MV-4-11 (cell line): ENCODE data around the gene CXorf66.
"Not testable (repeated sequence)": the region's sequence is repeated elsewhere in the genome, so short reads cannot be mapped to it uniquely, and the experiment has no call there.

Experiments
- DNase-seq: peaks from one replicate; lab custom pipeline; 2025; lab: John Stamatoyannopoulos, UW

CXorf66 gene, protein sequence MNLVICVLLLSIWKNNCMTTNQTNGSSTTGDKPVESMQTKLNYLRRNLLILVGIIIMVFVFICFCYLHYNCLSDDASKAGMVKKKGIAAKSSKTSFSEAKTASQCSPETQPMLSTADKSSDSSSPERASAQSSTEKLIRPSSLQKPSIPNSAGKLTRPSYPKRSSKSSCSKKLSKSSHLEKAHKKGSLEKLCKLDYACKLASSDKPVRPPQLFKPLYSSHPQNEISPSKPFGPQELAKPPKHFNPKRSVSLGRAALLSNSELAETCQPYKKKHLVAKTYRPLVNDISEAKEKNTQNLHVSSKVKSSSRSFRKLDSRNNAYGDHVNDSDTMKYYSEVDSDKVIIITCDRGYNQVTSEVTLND

DNA sequence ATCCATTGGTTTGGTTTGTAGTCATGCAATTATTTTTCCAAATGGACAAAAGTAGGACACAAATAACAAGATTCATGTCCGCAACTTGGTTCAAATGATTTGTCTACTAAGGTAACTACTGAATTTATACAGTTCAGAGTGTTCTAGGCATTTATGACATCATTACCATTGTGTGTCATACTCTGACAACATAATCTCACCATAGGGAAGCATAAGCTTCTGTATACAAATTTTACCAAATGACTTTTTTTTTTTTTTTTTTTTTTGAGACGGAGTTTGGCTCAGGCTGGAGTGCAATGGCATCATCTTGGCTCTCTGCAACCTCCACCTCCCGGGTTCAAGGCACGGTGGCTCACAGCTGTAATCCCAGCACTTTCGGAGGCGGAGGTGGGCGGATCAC, at the start of gene CXorf66:
Gene CXorf66, minus strand, starts transcription at position 101 of the 400 bp plus-strand sequence. Its CDS starts 25 bp downstream, at position 76.
- no peak for DNase-seq

DNA sequence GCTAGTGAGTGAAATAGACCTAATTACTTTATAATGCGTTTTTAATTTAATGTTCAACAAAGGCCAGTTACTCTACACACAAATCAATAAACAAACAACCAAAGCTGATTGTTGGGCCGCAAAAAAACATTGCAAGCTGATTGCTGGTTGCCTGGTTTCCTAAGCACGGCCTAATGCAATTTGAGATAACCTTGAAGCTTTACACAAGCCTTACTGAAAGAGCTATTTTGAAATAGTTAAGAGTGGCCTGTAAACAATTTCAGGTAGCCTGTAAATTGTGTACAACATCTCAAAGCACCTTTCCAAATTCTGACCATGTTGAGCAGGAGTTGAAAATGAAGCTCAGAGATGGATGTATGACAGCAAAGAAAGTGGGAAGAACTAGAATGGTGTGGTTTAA, 17.5 kb upstream of the CXorf66 start:
- no peak for DNase-seq

DNA sequence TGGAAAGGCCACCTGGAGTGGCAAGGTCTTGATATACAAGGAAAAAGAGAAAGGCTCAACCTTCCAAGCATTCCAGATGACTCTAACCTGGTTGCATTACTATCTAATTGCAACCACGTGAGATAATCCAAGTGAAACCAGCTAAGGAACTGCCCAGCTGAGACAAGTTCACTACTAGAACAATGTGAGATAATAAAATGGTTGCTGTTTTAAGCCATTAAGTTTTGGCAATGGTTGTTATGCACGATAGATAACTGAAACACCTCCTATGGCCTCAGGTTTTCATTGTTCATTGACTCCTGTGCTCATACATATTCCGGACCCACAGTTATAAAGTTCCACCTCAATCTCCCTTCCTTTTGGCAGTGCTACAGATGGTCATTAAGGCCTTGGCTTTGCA, 9.2 kb upstream of the CXorf66 start:
- no peak for DNase-seq

DNA sequence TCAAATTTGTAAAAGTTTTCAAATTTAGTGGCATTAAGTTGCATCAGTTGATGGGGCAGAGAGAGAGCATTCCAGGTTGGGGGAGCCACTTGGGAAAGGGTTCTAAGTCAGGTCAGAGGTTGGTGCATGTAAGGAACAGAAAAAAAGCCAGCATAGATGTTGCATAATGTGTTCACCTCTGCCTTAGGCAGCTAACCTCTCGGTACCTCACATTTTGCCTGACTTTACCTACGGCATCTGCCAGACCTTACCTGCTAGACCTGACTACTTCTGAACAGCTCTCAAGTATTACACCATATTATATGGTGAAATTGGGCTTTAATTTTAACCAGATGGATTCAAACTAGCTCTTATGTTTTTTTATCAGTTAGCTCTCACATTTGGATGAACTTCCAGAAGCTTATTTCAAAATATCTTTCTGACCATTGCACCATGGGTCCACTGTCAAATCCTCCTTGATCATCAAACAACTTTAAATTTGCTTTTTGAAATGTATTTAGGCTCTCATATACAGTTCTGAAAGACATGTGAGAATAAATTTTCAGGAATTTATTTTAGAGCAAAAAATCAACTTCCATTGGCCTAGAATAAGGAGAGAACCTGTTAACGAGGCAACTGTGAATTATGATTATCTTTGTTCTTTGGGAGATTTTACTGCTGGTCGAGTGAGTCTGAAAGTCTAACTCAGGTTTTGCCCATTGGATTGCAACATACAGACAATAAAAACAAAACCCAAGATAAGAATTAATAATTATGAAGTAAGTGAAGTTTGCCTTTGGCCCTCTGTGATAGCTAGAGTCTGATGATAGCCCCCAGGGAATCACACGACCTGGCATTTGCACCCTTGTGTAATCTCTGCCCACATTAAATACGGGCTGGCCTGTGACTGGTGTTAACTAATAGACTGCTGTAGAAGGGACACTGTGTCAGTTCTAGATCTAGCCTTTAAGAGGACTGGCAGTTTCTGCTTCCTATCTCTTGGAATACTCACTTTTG, 7.6 kb upstream of the CXorf66 start:
- no peak for DNase-seq

DNA sequence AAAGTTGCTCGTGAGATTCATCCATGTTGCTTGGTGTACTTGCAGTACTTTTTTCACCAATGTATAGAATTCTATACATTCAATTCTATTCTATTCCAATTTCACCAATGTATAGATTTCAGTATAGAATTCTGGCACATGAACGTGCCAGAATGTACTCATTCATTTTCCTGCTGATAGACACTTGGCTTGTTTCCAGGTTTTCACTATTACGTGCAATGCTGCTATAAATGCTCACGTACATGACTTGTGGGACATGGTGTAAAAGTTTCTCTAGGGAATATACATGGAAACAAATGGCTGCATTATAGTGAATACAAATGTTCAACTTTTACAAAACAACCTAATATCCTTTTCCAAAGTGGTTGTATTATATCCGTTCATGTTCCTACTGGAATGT, 6.8 kb upstream of the CXorf66 start:
- no peak for DNase-seq

DNA sequence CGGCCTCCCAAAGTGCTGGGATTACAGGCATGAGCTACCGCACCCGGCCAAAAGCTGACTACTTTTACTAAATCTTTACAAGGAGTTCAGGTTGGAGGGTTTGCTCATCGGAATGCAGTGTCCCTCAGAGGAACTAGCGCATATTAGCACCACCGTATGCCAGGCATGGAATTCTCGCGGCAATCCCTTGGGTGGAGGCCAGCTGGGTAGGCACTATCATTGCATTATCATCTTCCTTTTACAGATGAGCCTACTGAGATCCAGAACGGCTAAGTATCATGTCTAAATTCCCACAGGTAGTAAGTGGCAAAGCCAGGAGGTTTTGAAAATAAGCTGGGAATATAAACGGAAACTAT, 6.1 kb upstream of the CXorf66 start:
- DNase-seq: no peak

DNA sequence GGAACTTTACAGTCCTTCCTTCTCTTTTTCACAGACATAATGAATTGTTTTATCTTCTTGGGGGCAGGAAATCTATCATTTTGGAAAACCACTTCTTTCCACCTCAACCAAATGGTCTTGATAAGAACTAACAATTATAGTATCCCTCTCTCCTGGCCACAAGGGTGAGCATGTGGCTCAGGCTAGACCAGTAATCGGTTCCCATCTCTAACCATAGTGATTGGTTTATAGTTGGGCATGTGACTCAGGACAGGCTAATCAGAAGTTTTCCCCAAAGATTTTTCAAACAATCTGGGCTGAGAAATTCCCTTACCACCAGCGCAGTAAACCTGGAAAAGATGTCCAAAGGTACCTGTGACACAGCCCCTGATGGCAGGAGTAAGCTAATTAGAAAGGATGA, 4.0 kb upstream of the CXorf66 start:
- no peak for DNase-seq

DNA sequence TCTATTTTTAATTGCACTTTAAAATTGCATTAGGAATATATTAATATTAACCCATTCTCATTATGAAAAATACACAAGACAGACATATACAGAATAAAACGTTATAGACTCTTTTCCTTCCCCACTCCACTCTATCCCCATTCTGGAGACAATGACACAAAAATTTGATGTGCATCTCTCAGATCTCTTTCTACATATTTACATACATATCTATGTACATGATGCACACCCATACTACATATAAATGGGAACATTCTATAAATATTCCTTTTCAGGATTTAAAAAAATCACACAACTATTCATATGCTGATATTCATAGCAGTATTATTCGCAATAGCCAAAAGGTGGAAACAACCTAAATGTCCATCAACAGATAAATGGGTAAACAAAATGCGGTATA, 2.4 kb upstream of the CXorf66 start:
- DNase-seq: no peak

DNA sequence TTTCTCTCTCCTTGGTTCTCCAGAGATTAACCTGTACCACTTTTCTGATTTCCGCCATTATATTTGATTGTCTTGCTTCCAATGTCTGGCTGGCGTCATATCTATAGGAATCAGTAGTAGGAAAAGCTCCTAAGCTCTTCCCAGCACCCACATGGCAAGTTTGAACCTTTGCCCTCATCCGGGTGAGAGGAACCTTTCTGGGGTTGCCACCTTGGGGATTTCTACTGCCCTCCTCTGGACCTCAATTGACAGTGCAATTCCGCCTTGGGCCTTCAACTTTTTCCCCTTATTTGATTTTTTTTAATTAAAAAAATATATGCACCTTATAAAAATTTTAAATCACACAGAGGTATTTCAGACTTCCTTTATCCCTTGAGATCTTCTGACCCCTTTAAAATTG, 2.0 kb upstream of the CXorf66 start:
- no peak for DNase-seq

DNA sequence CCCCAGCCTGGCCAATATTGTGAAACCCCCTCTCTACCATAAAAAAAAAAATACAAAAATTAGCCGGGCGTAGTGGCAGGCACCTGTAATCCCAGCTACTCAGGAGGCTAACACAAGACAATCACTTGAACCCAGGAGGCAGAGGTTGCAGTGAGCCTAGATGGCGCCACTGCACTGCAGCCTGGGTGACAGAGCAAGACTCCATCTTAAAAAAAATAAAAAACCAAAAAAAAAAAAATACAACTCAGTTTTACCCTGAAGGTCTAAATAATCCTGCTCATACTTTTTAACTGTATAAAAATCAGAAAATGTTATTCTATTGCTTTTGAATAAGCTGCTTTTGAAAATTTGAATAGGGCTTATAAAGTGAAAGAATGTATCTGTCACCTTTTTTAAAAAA, 838 bp upstream of the CXorf66 start:
- not testable (repeated sequence) for DNase-seq

DNA sequence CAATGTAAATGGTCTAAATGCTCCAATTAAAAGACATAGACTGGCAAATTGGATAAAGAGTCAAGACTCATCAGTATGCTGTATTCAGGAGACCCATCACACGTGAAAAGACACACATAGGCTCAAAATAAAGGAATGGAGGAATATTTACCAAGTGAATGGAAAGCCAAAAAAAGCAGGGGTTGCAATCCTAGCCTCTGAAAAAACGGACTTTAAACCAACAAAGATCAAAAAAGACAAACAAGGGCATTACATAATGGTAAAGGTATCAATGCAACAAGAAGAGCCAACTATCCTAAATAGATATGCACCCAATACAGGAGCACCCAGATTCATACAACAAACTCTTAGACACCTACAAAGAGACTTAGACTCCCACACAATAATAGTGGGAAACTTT, 4.2 kb downstream of the CXorf66 start:
- not testable (repeated sequence) for DNase-seq

DNA sequence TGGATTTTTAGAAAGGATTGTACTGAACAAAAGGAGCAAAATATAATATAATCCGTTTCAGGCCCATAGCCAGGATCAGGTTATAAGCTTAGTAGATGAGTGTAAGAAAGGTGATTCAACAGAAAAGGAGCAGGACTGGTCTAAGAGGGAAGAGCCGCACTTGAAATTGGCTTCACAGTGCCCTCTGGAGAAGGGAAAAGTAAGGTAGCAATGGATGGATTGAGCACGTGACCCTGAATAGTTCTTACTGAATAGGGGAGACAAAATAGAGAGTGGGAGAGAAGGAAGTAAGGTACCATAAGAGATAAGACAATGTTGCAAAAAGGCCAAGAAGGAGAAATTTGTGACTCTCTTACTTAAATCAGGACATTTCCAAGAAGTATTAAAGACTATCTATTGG, 15.6 kb downstream of the CXorf66 start:
- DNase-seq: no peak

DNA sequence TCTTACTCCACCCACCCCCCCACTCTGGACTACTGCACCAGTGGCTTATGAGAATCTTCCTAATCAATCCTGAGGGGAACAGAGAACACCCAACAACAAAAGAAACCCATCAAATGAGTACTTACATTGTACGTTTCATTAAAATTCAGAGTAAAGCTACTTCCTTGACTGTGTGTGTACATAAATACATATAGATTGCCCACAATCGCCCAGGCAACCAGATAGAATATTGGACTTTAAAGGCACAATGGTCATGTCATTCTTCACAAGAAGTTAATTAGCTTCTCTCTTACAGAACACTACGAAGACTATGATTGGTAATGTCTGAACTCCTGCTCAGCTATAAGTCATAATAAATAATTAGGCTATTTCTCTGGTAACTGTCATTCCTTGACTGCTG, 20.2 kb downstream of the CXorf66 start:
- no peak for DNase-seq

DNA sequence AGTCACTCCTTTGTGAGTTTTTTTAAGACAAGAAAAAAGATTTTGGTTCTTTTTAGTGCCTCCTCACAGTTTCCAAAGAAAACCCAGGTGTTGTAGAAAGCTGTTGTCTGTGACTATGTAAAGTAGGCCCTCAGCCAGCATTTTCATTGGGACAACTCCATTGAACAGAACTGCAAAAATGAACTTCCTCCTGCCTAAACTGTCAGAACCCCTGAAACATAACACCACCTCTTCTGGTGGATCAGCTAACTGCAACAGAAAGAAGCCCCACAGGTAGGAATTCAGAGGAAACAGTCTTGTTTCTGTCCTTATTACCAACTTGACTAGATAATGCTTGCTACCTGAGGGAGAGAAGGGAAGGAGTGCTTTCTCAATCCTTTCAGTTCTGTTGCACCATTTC, 29.1 kb downstream of the CXorf66 start:
- no peak for DNase-seq

DNA sequence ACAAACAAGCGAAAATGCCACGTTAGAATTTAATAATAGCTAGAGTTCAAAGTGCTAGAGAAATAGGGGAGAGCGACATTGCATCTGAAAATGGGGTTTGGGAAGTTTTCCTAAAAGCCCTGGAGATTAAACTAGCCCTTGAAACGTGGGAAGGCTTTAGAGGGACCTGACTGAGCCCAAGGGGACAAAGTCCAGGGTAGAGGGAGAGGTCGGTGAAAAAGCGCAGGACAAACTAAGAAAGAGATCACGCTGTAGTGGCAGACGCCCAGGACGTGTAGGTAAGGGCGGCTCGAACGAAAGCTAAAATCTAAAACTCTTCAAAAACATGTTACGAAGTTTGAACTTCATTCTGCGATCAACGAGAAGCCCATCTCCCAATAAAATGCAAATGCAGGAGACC, 31.4 kb downstream of the CXorf66 start:
- no peak for DNase-seq

DNA sequence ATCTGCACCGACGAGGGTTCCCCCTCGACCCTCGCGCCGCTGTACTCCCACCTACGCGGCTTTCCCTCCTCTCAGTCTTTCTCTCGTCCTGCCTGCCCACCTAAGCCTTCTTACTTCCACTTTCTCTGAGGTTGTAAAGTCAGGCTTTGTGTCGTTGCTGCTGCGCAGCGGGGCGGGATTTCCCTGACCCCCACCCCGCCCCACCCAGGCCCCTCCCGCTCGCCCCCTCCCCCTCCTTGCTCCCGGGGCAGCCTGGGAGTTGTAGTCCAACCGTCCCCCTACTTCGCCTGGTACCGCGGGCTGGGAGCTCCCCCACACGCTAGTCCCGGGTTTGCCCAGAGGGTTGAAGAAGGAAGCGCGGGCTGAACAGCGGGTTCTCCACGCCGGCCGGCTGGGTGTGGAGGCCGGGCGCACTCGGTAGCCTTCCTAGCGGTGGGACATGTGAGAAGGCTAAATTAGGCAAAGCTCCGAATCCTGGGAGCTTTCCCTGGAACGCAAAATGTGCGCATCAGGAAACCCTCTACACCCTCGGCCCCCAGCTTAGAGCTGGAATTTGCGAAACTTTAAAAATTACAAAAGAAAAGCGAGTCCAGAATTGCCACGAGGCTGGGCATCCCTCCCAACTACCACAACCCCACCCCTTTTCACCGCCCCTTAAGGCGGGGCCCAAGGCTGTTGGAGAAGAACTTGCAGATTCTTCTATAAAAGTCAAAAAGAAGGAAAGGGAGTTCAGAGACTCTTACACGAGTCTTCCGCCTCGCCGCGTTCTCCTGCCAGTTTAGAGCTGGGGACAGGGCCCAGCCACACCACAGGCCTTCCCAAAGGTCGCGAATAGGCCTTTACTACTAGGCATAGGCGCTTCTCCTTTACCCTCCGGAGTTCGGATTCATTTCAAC, 32.2 kb downstream of the CXorf66 start, which contains the start of gene ATP11C:
Gene ATP11C, minus strand, starts transcription at position 153 of the 896 bp plus-strand sequence. CDS start 1,011 bp downstream, outside the sequence.
- peak; percentile 78 for DNase-seq

DNA sequence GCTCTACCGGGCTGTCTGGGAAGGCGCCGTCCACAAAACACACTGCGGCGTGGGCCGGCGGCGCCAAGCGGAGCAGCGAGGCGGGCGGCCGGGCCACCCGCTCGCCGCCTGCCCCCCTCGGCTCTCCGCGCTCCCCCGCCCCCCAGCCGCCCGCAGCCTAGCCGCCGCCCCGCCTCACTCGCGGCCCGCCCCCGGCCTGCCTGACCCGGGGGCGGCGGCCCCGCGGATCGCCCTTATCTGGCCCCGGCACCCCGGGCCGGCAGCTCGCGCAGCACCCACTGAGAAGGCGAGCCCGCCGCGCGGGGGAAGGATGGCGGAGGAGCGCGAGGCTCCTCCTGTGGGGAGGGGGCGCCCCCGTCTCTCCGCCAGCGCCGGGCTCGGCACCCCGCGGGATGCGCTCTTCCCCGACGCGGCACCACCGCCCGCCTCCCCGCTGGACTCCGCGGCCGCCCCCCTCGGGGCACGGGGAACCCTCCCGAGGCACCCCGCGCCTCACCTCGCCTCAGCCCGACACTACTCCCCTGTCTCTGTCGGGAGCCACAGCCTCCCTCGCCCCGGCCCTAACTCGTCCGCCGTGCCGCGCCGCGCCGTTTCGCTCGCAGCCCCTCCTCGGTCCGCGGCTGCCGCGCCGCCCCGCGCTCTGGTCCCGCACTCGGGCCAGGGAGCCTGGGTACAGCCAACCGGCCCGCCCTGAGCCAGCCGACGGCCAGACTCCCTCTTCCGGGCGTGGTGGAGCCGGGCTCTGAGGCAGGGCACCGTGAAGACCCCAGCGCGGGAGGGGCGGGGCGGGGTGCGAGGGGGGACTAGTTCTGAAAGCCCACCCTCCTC, 33.0 kb downstream of the CXorf66 start:
- no peak for DNase-seq

DNA sequence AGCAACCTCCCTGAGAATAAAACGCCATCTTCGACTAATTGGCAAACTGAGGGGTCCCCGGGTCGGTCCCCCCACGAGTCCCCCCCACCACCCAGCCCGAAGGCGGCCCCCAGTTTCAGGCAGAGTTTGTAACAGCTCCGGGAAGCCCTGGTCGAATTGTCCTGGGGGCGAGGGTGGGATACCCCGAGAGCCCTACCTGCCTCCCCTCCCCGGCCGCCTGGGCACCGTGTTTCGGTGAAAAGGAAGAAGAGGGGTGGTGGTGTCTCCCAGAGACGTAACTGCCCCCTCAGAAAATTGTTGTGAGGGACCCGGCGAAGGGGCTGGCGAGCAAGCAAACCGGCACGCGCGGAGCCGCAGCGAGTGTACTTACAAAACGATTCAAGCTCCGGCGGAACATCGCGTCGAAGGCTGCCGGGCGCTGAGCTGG, 33.7 kb downstream of the CXorf66 start:
- DNase-seq: no peak

DNA sequence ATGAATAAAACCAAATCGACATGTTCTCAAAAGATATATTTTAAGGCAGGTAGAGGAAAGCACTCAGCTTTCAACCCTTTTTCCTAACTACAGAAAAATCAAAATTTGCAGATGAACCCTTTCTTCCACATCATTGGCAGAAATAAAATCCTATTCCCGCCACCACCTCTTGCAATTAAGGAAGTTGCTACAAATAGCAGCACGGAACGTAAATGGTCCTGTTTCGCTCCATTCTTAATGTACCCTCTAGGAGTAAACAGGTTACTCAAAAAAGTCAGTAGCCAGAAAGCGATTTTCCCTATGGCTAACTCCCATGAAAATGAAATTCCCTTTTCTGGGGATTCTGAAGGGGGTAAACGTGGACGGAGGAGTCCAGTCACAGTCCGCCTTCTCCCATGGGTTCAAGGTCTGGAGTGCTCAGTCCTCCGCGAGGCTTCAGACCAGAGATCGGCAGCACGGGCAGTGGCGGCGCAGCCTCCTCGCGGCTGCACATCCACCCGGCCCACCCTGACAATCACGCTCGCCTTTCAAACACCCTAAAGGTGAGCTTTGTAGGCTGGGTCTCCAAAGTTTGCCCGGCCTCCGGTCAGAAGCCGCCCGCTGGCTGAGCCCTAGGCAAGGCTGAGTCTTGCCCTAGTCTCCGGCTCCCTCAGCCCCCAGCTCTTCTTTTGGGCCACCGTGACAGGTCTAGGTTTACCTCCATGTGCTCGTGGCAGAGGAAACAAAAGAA, 34.2 kb downstream of the CXorf66 start:
- no peak for DNase-seq

DNA sequence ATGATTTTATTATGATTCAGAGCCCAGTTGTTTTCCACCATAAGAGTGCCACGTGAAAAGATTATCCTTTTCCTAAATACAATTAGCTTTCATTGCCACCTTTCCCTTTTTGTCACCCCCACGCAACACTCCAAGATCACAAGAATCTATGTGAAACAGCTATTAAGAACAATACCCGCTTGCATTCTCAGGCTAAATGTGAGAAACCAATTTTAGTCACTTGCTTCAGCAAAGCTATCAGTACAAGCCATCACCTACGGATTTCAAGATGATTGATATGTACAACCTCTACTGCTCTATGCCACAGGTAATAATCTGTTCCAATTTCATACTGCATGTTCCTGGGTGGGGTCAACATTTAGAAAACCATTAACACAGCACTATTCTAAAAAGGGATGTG, 34.9 kb downstream of the CXorf66 start:
- no peak for DNase-seq
